ENCODE measurements around the gene SEC16A.

SEC16A gene

GRCh38 chr9:136416914-136417313 lies 65.9 kb downstream of the SEC16A start:
- no peak for DNase-seq (ENCODE audit: low read depth)
- no peak overlapping the region for H3K4me3 ChIP-seq (ENCODE audit: low read depth, low read length)
- TF ChIP-seq CTCF (conservative IDR thresholded peaks at IDR 0.05; ENCODE audit: low read depth, low read length): no peak

DNA sequence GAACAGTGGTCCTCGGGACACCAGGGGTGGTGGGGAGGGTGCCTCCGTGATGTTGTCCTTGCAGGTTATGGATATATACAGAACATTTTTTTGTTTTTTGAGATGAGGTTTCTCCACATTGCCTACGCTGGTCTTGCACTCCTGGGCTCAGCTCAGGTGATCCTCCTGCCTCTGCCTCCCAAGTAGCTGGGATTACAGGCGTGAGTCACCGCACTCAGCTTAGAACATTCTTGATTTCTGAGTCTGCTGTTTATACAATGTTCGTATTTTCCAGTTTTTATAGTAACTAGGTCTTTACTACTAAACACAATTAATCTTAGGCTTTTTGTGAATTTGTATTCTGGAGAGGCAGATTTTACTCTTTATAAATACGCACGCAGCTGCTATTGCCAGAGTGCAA lies 66.4 kb downstream of the SEC16A start:
- DNase-seq (ENCODE audit: low read depth): no peak
- H3K4me3 ChIP-seq (ENCODE audit: low read depth, low read length): no peak overlapping the region
- TF ChIP-seq CTCF (conservative IDR thresholded peaks at IDR 0.05; ENCODE audit: low read depth, low read length): no peak

- DNase-seq (ENCODE audit: low read depth): peak; percentile 10
- H3K4me3 ChIP-seq (ENCODE audit: low read depth, low read length): no peak overlapping the region
- TF ChIP-seq CTCF (conservative IDR thresholded peaks at IDR 0.05; ENCODE audit: low read depth, low read length): no peak
These were observed 69.9 kb downstream of the SEC16A start for GRCh38 chr9:136412962-136413361.

DNA sequence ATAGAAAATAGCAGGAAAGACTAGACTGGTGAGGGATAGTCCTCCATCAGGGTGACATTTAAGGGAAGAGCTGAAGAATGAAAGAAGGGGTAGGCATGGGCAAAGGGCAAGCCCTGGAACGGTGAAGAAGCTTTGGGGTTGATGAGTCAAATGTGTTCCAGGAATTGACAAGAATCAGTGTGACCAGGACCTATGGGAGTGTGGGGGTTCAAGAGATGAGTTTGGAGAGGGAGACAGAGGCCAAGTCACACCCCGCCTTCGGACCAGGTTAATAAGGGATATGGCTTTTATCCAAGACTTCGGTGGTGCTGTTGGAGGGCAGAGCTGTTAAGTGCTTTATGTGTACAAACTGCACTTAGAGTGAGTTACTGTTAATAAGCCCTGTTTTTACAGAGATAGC lies 71.5 kb downstream of the SEC16A start:
- peak overlapping the region; percentile 93 for H3K4me3 ChIP-seq (ENCODE audit: low read depth, low read length)
- no peak for TF ChIP-seq CTCF (conservative IDR thresholded peaks at IDR 0.05; ENCODE audit: low read depth, low read length)
- no peak for DNase-seq (ENCODE audit: low read depth)

GRCh38 chr9:136410500-136411287 lies 72.1 kb downstream of the SEC16A start, which contains the start of the genes ENTR1 and PMPCA:
Gene ENTR1, minus strand, starts transcription at chr9:136410614. Its CDS starts 217 bp downstream, at chr9:136410397.
Gene PMPCA, plus strand, starts transcription at chr9:136410658. Its CDS starts 11 bp downstream, at chr9:136410669.
- DNase-seq (ENCODE audit: low read depth): peak; percentile 87
- no peak for TF ChIP-seq CTCF (conservative IDR thresholded peaks at IDR 0.05; ENCODE audit: low read depth, low read length)
- H3K4me3 ChIP-seq (ENCODE audit: low read depth, low read length): peak within 1 kb of the TSS; percentile 93

DNA sequence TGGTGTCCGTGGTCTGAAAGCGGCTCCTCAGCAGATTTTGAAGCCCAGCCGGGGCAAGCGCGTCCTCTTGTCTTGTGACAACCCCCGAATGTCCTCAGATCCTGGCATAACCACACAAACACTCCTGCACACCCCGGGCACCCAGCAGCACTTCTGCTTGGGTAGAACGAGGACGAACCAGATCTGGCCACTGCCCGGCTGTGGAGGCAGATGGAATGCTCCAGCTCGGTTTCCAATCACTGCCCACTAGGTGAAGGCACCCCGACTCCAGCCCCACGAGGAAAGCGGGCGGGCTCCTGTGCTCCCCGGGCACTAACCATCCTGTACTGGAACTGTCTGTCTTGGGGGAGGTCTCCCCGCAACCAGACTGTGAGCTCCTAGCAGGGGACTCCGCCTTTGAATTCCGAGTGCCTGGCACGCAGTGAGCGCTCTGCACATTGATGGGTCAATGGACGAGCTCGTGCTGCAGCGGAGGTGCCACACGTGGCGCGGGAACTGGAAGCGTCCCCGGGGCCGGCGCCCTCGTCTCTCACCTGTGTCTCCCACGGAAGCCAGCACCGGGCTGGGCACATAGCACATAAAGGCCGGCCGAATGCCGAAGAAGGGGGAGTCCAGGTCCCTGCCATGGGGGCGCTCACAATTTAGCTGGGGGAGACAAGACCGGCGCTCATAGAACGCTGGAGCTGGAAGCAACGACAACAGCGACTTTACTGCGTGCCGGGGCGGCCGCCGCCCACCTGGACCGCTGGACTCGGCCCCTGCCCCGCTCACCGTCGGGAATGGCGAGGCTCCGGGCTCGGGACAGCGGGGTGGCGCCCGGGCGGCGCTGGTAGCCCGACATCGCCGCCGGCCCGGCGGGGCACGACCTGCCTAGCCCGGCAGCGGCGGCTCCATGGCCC lies 73.0 kb downstream of the SEC16A start:
- peak; percentile 60 for DNase-seq (ENCODE audit: low read depth)
- peak overlapping the region; percentile 93 for H3K4me3 ChIP-seq (ENCODE audit: low read depth, low read length)
- no peak for TF ChIP-seq CTCF (conservative IDR thresholded peaks at IDR 0.05; ENCODE audit: low read depth, low read length)

Measured in choroid plexus epithelial cell (primary cell).